Measurements from ENCODE around the gene LY6G5C. TPM values are rescaled to one million over a fixed set of nuclear protein-coding genes. Genes with fewer than 3 reads are reported as not detected.

The LY6G5C gene
- total and polyA plus RNA-seq, 9 of the 15 experiments (the other 6 are each of a cell fraction or from before 2014, with no cell fraction given), result 0.10 to 0.67 (median 0.46) TPM; not detected in 4

DNA sequence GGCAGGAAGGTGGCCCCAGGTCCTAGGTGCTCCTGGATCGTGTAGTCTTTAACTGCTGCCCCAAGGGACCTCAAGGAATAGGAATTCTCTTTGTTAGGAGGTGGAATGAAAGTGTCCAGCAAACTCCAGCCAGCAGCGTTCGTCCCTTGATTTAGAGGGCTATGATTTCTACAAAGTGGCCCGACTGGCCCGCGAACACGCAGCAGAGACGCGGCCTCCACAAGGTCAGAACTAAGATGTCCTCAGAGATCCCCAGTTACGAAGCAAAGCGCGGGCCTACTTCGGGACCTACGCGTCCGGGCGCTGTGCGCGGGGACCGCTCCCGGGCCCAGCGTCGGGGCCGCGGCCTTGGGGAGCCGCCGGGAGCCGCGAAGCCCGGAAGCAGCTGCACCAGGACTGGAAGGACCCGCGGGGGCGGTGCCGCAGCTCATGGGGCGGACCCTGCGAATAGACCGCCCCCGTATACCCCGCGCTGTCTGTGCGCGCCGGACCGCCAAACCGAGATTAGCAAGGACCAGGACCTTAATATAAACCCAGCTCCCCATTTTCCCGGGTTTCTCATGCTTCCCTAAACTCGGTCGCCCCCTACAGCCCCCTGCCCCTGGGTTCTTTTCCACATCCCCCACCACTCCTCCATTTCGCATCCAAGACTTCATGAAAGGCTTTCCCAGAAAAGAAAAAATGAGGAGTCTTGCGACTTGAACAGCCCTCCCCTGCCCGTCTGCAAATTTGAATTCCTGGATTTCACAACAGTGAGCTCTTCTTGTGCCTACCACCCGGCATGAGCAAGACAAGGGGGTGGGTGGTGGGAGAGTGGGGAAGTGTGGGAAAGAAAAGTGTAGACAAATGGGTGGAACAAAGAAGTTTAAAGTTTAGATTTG is 20.2 kb downstream of the LY6G5C start, which contains the start of gene C6orf47 (continued):
- TF ChIP-seq BCL6 (CRISPR knock-in tag; IDR thresholded peaks at IDR 0.05) (peak; percentile 7; the same call in 1 of the 2 replicates), LCOR (CRISPR knock-in tag; IDR thresholded peaks at IDR 0.05) (peak; percentile 55), ZNF696 (CRISPR knock-in tag; conservative IDR thresholded peaks at IDR 0.05) (0 out of 2 replicates have a peak, but pooled peaks have one; percentile 66), SIX5 (IDR thresholded peaks at IDR 0.05; ENCODE audit: borderline replicate concordance in 1 of 2, insufficient read depth in 1 of 2, low read depth in 1 of 2, low read length in 2 of 2) (0 out of 4 replicates have a peak, but pooled peaks of 1 of the 2 experiments have one; percentile 2), SUPT5H (IDR thresholded peaks at IDR 0.05) (peak; percentile 91), RBFOX2 (IDR thresholded peaks at IDR 0.05; ENCODE audit: low read depth, low read length) (peak; percentile 96), ZNF24 (IDR thresholded peaks at IDR 0.05) (peak; percentile 62; the same call in 1 of the 2 replicates), RUNX1 (IDR thresholded peaks at IDR 0.05; ENCODE audit: low read depth) (peak; percentile 85; the same call in 1 of the 2 replicates), CHD1 (IDR thresholded peaks at IDR 0.05; ENCODE audit: low read length) (peak; percentile 57), POLR2G (IDR thresholded peaks at IDR 0.05; ENCODE audit: low read depth, low read length) (peak; percentile 99), TRIM24 (IDR thresholded peaks at IDR 0.05) (peak in 1 of 2 experiments; percentile 37; a peak in 2 of 4 replicates), ZNF134 (CRISPR knock-in tag; conservative IDR thresholded peaks at IDR 0.05) (0 out of 2 replicates have a peak, but pooled peaks have one; percentile 5), POLR2AphosphoS5 (IDR thresholded peaks at IDR 0.05; ENCODE audit: control insufficient read depth, insufficient read depth, low read depth, low read length) (peak; percentile 92), U2AF2 (optimal IDR thresholded peaks at IDR 0.05; ENCODE audit: low read depth, low read length) (no peak), ZNF77 (CRISPR knock-in tag; IDR thresholded peaks at IDR 0.05) (peak; percentile 93), HNRNPLL (IDR thresholded peaks at IDR 0.05; ENCODE audit: low read depth, low read length, poor library complexity, severe bottlenecking) (peak; percentile 66), OTX1 (CRISPR knock-in tag; IDR thresholded peaks at IDR 0.05) (peak; percentile 19; the same call in 1 of the 2 replicates)
- TF ChIP-seq, protein P1, sequence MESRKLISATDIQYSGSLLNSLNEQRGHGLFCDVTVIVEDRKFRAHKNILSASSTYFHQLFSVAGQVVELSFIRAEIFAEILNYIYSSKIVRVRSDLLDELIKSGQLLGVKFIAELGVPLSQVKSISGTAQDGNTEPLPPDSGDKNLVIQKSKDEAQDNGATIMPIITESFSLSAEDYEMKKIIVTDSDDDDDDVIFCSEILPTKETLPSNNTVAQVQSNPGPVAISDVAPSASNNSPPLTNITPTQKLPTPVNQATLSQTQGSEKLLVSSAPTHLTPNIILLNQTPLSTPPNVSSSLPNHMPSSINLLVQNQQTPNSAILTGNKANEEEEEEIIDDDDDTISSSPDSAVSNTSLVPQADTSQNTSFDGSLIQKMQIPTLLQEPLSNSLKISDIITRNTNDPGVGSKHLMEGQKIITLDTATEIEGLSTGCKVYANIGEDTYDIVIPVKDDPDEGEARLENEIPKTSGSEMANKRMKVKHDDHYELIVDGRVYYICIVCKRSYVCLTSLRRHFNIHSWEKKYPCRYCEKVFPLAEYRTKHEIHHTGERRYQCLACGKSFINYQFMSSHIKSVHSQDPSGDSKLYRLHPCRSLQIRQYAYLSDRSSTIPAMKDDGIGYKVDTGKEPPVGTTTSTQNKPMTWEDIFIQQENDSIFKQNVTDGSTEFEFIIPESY (CRISPR knock-in tag; IDR thresholded peaks at IDR 0.05), result 0 out of 2 replicates have a peak, but pooled peaks have one; percentile 35
- TF ChIP-seq, protein P2, sequence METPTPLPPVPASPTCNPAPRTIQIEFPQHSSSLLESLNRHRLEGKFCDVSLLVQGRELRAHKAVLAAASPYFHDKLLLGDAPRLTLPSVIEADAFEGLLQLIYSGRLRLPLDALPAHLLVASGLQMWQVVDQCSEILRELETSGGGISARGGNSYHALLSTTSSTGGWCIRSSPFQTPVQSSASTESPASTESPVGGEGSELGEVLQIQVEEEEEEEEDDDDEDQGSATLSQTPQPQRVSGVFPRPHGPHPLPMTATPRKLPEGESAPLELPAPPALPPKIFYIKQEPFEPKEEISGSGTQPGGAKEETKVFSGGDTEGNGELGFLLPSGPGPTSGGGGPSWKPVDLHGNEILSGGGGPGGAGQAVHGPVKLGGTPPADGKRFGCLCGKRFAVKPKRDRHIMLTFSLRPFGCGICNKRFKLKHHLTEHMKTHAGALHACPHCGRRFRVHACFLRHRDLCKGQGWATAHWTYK (CRISPR knock-in tag; IDR thresholded peaks at IDR 0.05), result peak; percentile 95
- TF ChIP-seq, protein P3, sequence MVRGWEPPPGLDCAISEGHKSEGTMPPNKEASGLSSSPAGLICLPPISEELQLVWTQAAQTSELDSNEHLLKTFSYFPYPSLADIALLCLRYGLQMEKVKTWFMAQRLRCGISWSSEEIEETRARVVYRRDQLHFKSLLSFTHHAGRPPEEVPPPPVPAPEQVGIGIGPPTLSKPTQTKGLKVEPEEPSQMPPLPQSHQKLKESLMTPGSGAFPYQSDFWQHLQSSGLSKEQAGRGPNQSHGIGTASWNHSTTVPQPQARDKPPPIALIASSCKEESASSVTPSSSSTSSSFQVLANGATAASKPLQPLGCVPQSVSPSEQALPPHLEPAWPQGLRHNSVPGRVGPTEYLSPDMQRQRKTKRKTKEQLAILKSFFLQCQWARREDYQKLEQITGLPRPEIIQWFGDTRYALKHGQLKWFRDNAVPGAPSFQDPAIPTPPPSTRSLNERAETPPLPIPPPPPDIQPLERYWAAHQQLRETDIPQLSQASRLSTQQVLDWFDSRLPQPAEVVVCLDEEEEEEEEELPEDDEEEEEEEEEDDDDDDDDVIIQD (CRISPR knock-in tag; IDR thresholded peaks at IDR 0.05), result no peak
- TF ChIP-seq, protein P4, sequence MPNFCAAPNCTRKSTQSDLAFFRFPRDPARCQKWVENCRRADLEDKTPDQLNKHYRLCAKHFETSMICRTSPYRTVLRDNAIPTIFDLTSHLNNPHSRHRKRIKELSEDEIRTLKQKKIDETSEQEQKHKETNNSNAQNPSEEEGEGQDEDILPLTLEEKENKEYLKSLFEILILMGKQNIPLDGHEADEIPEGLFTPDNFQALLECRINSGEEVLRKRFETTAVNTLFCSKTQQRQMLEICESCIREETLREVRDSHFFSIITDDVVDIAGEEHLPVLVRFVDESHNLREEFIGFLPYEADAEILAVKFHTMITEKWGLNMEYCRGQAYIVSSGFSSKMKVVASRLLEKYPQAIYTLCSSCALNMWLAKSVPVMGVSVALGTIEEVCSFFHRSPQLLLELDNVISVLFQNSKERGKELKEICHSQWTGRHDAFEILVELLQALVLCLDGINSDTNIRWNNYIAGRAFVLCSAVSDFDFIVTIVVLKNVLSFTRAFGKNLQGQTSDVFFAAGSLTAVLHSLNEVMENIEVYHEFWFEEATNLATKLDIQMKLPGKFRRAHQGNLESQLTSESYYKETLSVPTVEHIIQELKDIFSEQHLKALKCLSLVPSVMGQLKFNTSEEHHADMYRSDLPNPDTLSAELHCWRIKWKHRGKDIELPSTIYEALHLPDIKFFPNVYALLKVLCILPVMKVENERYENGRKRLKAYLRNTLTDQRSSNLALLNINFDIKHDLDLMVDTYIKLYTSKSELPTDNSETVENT (CRISPR knock-in tag; IDR thresholded peaks at IDR 0.05), result peak; percentile 93
